A549 treated with dexamethasone at 1 μM for 4 hours (cell line): ENCODE measurements around the gene CTSO. TPM values are rescaled to one million over a fixed set of nuclear protein-coding genes. Genes with fewer than 3 reads are reported as not detected.

Experiments
- total RNA-seq: library from RNA; stranded (reverse); fragments of 200-300 nt; extraction: Qiagen RNA extraction; gene quantifications from 5 replicates; pipeline ENCODE4 v1.2.3, GENCODE V29; 2022

The CTSO gene, protein sequence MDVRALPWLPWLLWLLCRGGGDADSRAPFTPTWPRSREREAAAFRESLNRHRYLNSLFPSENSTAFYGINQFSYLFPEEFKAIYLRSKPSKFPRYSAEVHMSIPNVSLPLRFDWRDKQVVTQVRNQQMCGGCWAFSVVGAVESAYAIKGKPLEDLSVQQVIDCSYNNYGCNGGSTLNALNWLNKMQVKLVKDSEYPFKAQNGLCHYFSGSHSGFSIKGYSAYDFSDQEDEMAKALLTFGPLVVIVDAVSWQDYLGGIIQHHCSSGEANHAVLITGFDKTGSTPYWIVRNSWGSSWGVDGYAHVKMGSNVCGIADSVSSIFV
- total RNA-seq = 0.76 to 1.1 TPM (median 0.89 TPM) in 5 replicates

DNA sequence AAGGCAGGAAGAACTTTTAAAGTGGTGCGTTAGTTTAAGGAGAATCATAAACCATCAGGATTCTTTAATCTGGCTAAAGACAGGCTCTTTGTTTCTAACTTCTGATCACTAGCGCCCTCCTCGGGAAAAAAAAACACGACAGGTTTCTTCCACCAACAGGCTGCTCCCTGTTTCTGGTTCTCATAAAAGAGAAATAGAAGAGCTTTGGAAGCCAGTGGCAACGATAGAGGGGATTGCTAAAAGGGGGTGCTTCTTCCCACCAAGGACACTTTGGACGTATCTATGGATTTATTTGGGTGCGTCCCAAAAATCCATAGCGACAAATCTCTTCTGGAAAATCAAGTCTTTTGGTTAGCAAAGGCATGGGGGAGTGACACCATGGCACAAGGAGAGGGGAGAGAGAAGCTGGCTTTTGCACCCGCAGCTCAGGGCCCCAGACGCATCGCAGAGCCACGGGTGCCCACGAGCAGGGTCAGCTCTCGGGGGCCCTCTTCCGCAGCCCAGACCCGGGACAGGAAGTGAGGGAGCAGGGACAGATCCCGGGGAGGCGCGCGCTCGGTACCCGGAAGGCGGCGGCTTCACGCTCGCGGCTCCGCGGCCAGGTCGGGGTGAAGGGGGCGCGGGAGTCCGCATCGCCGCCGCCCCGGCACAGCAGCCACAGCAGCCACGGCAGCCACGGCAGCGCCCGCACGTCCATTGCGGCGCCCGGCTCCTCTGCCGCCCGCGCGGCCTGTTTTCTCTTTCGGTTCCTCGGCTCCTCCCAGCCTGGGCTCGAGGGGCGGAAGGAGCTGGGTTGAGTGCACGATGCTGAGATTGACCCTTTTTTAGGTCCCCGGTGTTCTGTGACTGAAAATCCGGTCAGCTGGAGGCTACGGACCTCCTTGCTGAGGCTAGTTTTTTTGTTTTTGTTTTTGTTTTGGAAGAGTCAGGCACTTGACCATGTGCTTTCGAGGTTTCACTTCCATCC lies at the start of gene CTSO:
TSS of gene CTSO (minus strand) at position 716 of the 967 bp plus-strand sequence. CDS start at position 697, 19 bp downstream.

DNA sequence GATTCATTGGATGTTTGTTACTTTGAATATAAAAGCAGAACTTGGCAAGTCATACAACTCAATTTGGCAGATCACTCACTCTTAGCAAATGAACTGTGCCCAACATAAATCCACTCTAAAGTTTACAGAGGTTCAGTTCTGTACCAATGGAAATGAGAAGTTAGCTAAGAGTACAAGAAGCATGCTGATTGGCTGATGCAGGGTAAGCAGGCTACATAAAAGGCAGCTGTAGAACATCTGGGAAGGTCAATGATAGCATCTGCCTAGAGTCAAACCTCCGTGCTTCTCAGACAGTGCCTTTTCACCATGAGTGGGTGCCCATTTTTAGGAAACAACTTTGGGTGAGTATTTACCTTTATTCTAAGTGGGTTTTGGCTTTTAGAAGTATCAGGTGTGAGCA lies 50.2 kb downstream of the CTSO start, which contains the start of gene TDO2:
TSS of gene TDO2 (plus strand) at position 244 of the 400 bp plus-strand sequence. CDS start at position 307, 63 bp downstream.

Other genes starting within 250 kb of the CTSO start
- gene GUCY1B1, start 194.8 kb downstream of the CTSO start, total RNA-seq = 0.18 to 0.31 TPM (median 0.23 TPM) in 5 replicates
- gene ASIC5, start 87.6 kb downstream of the CTSO start, total RNA-seq = not detected in 5 replicates
- gene TDO2, start 50.2 kb downstream of the CTSO start, total RNA-seq = 0.46 to 1.2 TPM (median 0.64 TPM) in 5 replicates